Kidney (tissue), 14 donors: Measurements from ENCODE around the gene PSME3. TPM values are rescaled to one million over a fixed set of nuclear protein-coding genes. Genes with fewer than 3 reads are reported as not detected.

Experiments
- DNase-seq, 5 donors: peaks; one replicate each; pipeline ENCODE4 v3.0.0-alpha.2; 2013 to 2020
- FAIRE-seq: peaks from 2 replicates; lab custom pipeline; 2012; peaks lifted over from hg19 to GRCh38; lab: Jason Lieb, UNC
- H3K27ac ChIP-seq, 2 donors: one replicate each; pipeline ENCODE4 v1.7.0; 2013; ENCODE audit warnings: low read depth in 2 of 2, low read length in 2 of 2, inconsistent platforms in 1 of 2
- H3K27me3 ChIP-seq: one replicate; pipeline ENCODE4 v1.7.1; 2013; ENCODE audit warnings: low read length, inconsistent platforms; ENCODE audit not compliant: control insufficient read depth, insufficient read depth
- H3K36me3 ChIP-seq, 3 donors: one replicate each; pipeline versions ENCODE4 v1.7.0 to v1.7.1; 2013; ENCODE audit warnings: low read length in 3 of 3, control low read depth in 1 of 3, inconsistent platforms in 1 of 3; ENCODE audit not compliant: insufficient read depth in 3 of 3, control insufficient read depth in 2 of 3
- H3K4me1 ChIP-seq, 3 donors: one replicate each; pipeline versions ENCODE4 v1.7.0 to v1.7.1; 2013; ENCODE audit warnings: low read length in 3 of 3, inconsistent platforms in 1 of 3, low read depth in 1 of 3; ENCODE audit not compliant: control insufficient read depth in 2 of 3, insufficient read depth in 2 of 3
- H3K4me3 ChIP-seq, 3 donors: one replicate each; pipeline versions ENCODE4 v1.7.0 to v1.8.1; 2013; ENCODE audit warnings: low read length in 3 of 3, control low read depth in 1 of 3, inconsistent platforms in 1 of 3
- H3K9ac ChIP-seq, 3 donors: one replicate each; pipeline versions ENCODE4 v1.7.0 to v1.7.1; 2013; ENCODE audit warnings: low read length in 3 of 3, control low read depth in 1 of 3, inconsistent platforms in 1 of 3
- H3K9me3 ChIP-seq, 3 donors: one replicate each; pipeline versions ENCODE4 v1.7.0 to v1.7.1; 2013; ENCODE audit warnings: low read length in 3 of 3, control low read depth in 1 of 3, inconsistent platforms in 1 of 3; ENCODE audit not compliant: control insufficient read depth in 2 of 3, insufficient read depth in 1 of 3
- intact Hi-C: fragments of 100-400 bp; cut with DNase I; formaldehyde crosslinking; loops from one replicate; pipeline ENCODE4 v1.11.1; 2022
- polyA plus RNA-seq: library from polyadenylated mRNA; stranded (reverse); fragments of 350-450 nt; fragmentation: Illumina TruSeq; extraction: RNeasy Lipid Tissue Mini Kit (QIAGEN cat#74804); gene quantifications from one replicate; pipeline ENCODE4 v1.2.3, GENCODE V29; 2014; ENCODE audit warnings: low read depth, low replicate concordance; ENCODE audit not compliant: insufficient read depth
- total RNA-seq: library from RNA; stranded (reverse); fragmentation: NEBNext Ultra II Directional; extraction: Animal tissue kit (Norgen Biotek cat#: 25700); gene quantifications from one replicate; pipeline ENCODE4 v1.2.1, GENCODE V29; 2021
- TF ChIP-seq, protein P1 (sequence below): IDR thresholded peaks from 3 replicates; pipeline ENCODE4 v1.5.1; 2012; ENCODE audit warnings: mild to moderate bottlenecking, moderate library complexity, borderline replicate concordance; ENCODE audit not compliant: insufficient read depth; ENCODE audit errors: extremely low read depth
- donor health status: control.
- donor health status: control.
- donor health status: control.
- donor health status: control.
- donor health status: control.
- donor health status: DM: yes; HTN: yes; CAD: no.
- donor health status: Normal renal cell carcinoma (clear cell type).

Gene PSME3
- total and polyA plus RNA-seq, 2 donors from 2014 or later: 60.3 to 115 TPM

DNA sequence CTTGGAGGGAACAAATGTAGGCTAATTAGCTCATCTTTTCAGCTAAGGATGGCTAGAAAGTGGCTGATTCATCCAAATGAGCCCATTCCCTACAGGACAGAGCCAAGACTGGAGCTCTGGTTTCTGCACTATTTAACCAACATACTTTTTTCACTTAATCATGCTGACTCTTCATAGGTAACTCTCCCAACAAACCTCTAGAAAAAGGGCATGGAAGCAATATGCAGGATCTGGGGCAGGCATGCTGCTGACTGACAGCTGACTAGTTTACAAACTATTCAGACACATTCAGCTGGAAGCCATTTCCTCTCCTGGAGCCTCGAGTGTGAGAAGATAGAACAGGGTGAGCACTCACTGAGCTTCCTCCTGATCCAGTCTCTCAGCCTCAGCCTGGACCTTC, 15.3 kb upstream of the PSME3 start:
- FAIRE-seq (no peak), DNase-seq (no peak)
- TF ChIP-seq, protein P1, sequence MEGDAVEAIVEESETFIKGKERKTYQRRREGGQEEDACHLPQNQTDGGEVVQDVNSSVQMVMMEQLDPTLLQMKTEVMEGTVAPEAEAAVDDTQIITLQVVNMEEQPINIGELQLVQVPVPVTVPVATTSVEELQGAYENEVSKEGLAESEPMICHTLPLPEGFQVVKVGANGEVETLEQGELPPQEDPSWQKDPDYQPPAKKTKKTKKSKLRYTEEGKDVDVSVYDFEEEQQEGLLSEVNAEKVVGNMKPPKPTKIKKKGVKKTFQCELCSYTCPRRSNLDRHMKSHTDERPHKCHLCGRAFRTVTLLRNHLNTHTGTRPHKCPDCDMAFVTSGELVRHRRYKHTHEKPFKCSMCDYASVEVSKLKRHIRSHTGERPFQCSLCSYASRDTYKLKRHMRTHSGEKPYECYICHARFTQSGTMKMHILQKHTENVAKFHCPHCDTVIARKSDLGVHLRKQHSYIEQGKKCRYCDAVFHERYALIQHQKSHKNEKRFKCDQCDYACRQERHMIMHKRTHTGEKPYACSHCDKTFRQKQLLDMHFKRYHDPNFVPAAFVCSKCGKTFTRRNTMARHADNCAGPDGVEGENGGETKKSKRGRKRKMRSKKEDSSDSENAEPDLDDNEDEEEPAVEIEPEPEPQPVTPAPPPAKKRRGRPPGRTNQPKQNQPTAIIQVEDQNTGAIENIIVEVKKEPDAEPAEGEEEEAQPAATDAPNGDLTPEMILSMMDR: no peak
- Histone ChIP-seq H3K27me3 (no peaks in the 10 kb centered on the region), H3K4me3 (no peak overlapping the region), H3K36me3 (peaks cover 13 to 66% (median 51%) of the 10 kb centered on the region in 3 donors), H3K9ac (no peak overlapping the region), H3K4me1 (peaks cover 0 to 7% (median 0%) of the 10 kb centered on the region in 3 donors), H3K27ac (no peak overlapping the region), H3K9me3 (no peaks in the 10 kb centered on the region)
- intact Hi-C loops: no loop called here

DNA sequence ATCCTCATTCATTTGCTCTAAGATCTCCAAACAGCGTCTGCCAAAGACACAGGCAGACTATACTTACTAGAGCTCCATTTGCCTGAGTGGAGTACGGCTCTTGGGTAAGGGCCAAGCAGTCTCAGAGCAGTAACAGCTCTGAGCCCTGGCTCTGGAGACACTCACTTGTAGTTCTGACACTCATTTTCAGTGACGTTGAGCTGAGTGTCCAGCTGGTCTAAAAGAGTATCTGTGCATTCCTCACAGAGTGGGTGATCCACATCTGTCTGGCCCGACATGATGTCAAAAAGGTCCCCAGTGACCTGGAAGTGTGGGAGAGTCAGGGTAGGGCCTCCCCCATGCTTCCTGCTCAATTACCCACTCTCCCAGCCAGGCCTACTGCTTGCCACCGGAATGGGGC, 14.8 kb upstream of the PSME3 start:
- Histone ChIP-seq H3K27ac (no peak overlapping the region), H3K27me3 (no peaks in the 10 kb centered on the region), H3K9me3 (no peaks in the 10 kb centered on the region), H3K4me1 (peaks cover 0 to 8% (median under 1%) of the 10 kb centered on the region in 3 donors), H3K36me3 (peaks cover 13 to 65% (median 51%) of the 10 kb centered on the region in 3 donors), H3K4me3 (no peak overlapping the region), H3K9ac (no peak overlapping the region)
- intact Hi-C loops: no loop called here
- DNase-seq (no peak), FAIRE-seq (no peak)
- TF ChIP-seq, protein P1: no peak

DNA sequence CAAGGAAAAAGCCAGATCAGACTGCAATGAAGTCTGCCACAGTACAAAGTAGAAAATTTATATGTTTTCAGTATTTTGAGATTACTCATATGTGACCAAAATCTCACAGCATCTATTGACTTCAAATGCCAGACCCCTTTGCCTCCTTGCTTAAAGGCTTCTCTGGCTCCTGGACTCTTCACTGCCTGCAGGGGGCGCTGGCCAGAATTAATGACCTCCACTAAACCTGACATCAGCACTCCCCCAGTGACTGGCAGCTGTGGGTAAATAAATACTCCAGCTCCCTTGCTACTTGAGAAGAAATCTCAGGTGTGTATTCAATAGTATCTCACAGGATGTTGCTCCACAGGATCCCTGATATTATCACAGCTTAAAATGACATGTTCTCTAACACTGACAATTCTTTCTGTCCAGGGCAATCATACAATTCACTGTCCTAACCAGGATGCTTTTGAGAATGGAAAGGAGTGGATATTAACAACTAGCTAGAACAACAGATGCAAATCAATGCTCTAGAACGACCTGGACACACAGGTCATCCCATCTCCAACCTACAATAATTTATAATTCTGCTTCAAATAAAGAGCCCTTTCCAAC, 13.2 kb upstream of the PSME3 start:
- no peak overlapping the region for H3K27ac ChIP-seq
- H3K4me3 ChIP-seq: no peak overlapping the region
- peaks cover 13 to 49% (median 39%) of the 10 kb centered on the region in 3 donors for H3K36me3 ChIP-seq
- intact Hi-C loops: loop anchor here (10.0 kb wide), 1 partner anchor 245 kb away; the partner anchor contains the start of gene PSMC3IP
- FAIRE-seq (no peak), DNase-seq (peak in 3 of 5 donors; percentile 60 to 79 (median 69))
- TF ChIP-seq, protein P1: peak; percentile 38
- H3K4me1 ChIP-seq: peaks cover 0 to 8% (median 5%) of the 10 kb centered on the region in 3 donors
- H3K9me3 ChIP-seq: no peaks in the 10 kb centered on the region
- no peak overlapping the region for H3K9ac ChIP-seq
- no peaks in the 10 kb centered on the region for H3K27me3 ChIP-seq
